ENCODE measurements around the gene TSPAN33. TPM values are rescaled to one million over a fixed set of nuclear protein-coding genes. Genes with fewer than 3 reads are reported as not detected.
A peak's percentile ranks its signal among the peaks of the same experiment; 100 is the strongest.

Gene TSPAN33
- total and polyA plus RNA-seq, 10 of the 15 experiments (the other 5 are each of a cell fraction or from before 2014, with no cell fraction given), result 12.0 to 123 (median 86.3) TPM

DNA sequence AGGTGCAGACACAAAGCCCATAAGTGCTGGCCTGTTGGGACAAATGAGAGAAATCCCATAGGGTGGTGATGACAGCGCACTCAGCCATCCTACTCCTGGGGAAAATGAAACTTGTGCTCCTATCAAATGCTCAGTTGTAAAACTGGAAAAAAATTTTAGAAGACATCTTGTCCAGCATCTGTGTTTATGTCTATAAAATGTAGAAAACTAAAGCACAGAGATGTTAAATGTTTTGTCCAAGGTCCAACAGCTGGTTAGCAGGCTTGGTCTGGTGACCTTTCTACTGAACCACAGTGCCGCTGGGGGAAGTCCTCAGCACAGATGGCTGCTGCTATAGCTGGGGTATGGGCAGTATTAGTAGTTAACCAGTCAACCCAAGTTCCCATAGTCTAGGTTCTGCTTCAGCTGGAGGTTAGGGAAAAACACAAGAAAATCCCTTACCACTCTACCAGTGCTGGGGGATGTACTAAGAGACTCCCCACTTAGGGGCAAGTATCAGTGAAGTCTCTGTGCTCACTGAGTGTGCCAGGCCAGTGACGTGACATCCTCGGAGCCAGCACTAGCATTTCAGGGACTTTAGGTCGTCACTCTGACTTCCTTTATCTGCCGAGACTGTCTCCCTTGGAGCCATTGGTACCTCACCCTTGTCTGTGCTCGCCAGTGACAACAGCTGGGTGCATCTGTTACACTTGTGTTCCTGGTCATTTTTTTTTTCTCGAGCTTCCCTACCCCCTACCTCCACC, 1.9 kb downstream of the TSPAN33 start (continued):
- TF ChIP-seq CBX5 (IDR thresholded peaks at IDR 0.05; ENCODE audit: low read depth) (no peak), IRF3 (IDR thresholded peaks at IDR 0.05) (no peak), KAT2A (conservative IDR thresholded peaks at IDR 0.05; ENCODE audit: control insufficient read depth, low read depth, low read length) (no peak), USF1 (IDR thresholded peaks at IDR 0.05; ENCODE audit: borderline replicate concordance, extremely low read length, insufficient read depth, low read depth, low read length) (no peak), MTA3 (IDR thresholded peaks at IDR 0.05; ENCODE audit: borderline replicate concordance, low read length) (peak; percentile 90; the same call in 1 of the 2 replicates), HDAC6 (IDR thresholded peaks at IDR 0.05; ENCODE audit: unreplicated experiment) (no peak), PAX8 (IDR thresholded peaks at IDR 0.05) (no peak), PML (IDR thresholded peaks at IDR 0.05; ENCODE audit: low read length) (no peak; the same call in 1 of the 2 replicates), CHD1 (IDR thresholded peaks at IDR 0.05; ENCODE audit: low read depth, low read length) (no peak), FOXM1 (IDR thresholded peaks at IDR 0.05; ENCODE audit: low read depth, low read length) (peak; percentile 44; the same call in 1 of the 2 replicates), USF2 (IDR thresholded peaks at IDR 0.05; ENCODE audit: borderline replicate concordance, low read depth, low read length) (no peak), SMAD5 (IDR thresholded peaks at IDR 0.05; ENCODE audit: low read depth) (0 out of 2 replicates have a peak, but pooled peaks have one; percentile 50), ETV6 (conservative IDR thresholded peaks at IDR 0.05 in 1 of 2, IDR thresholded peaks at IDR 0.05 in 1 of 2; ENCODE audit: borderline replicate concordance in 1 of 2, low read depth in 1 of 2) (no peak), ZNF622 (IDR thresholded peaks at IDR 0.05) (no peak), POLR2AphosphoS5 (IDR thresholded peaks at IDR 0.05; ENCODE audit: low read length) (peak; percentile 90), MYB (IDR thresholded peaks at IDR 0.05; ENCODE audit: borderline replicate concordance, low read depth, low read length) (no peak), JUNB (IDR thresholded peaks at IDR 0.05) (peak; percentile 10; the same call in 1 of the 2 replicates), BCLAF1 (IDR thresholded peaks at IDR 0.05) (no peak), ESRRA (IDR thresholded peaks at IDR 0.05; ENCODE audit: low read length) (no peak), RELA (IDR thresholded peaks at IDR 0.05; ENCODE audit: borderline replicate concordance, partially characterized antibody) (peak; percentile 61), CEBPB (IDR thresholded peaks at IDR 0.05; ENCODE audit: borderline replicate concordance in 1 of 2, low read depth in 2 of 2, low read length in 2 of 2) (no peak), NFXL1 (IDR thresholded peaks at IDR 0.05; ENCODE audit: borderline replicate concordance) (peak; percentile 57; the same call in 1 of the 2 replicates), WRNIP1 (IDR thresholded peaks at IDR 0.05; ENCODE audit: borderline replicate concordance, low read depth, low read length) (no peak)
- TF ChIP-seq, protein P1, sequence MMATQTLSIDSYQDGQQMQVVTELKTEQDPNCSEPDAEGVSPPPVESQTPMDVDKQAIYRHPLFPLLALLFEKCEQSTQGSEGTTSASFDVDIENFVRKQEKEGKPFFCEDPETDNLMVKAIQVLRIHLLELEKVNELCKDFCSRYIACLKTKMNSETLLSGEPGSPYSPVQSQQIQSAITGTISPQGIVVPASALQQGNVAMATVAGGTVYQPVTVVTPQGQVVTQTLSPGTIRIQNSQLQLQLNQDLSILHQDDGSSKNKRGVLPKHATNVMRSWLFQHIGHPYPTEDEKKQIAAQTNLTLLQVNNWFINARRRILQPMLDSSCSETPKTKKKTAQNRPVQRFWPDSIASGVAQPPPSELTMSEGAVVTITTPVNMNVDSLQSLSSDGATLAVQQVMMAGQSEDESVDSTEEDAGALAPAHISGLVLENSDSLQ (IDR thresholded peaks at IDR 0.05), result 0 out of 2 replicates have a peak, but pooled peaks have one; percentile 12

Data from GM12878 (cell line).